ENCODE measurements around the gene ANP32A.
A peak's percentile ranks its signal among the peaks of the same experiment; 100 is the strongest.
"Not testable (repeated sequence)": the region's sequence is repeated elsewhere in the genome, so short reads cannot be mapped to it uniquely, and the experiment has no call there.

Gene ANP32A

DNA sequence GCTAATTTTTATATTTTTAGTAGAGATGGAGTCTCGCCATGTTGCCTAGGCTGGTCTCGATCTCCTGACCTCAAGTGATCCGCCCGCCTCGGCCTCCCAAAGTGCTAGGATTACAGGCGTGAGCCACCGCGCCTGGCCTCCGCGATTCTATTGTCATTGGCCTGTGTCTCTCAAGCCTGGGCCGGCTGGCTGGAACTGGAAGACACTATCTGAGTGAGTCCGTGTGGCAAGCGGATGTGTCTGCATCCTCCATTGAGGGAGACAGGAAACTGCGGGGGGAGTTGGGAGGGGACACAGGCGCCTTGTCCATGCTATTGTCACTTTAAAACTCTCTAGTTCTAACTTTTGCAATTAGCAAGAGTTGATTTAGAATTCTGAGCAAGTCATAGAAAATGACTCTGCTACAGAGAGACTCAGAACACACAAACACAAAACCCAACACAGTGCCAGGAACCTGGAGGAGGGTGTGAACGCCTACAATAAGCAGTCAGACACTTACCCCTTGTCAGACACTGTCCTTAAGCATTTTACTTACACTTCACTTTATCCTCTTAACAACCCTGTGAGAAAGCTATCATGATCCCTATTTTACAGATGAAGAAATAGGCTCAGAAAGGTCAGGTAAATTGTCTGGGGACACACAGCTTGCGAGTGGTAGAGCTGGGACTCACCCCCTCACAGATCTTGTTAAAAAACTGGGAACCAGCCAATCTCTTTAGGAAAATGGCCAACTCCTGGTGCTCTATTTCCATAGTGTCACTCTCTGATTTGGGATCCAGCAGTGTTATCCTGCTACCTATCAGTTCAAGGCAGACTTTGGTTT, 38.7 kb downstream of the ANP32A start:
- DNase-seq = no peak

DNA sequence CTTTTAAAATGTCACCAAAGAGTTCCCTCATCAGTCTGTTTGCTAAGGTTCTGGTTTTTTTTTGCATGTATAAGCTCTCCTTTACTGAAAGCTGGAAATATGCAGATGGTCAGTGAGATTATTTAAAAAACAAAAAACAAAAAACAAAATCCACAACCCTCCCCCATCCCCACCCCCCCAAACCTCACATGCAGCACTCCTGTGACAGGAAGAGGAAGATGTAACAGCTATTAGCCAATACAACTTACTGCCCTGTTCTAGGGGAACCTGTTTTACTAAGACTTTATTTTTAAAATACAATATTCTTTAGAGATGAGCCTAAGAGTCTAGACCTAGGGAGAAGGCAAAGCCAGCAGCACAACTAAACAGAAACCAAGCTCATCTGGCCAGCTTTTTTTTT, 39.5 kb downstream of the ANP32A start:
- no peak for DNase-seq

- no peak for DNase-seq
These were observed 41.8 kb downstream of the ANP32A start for GRCh38 chr15:68778876-68779275.

DNA sequence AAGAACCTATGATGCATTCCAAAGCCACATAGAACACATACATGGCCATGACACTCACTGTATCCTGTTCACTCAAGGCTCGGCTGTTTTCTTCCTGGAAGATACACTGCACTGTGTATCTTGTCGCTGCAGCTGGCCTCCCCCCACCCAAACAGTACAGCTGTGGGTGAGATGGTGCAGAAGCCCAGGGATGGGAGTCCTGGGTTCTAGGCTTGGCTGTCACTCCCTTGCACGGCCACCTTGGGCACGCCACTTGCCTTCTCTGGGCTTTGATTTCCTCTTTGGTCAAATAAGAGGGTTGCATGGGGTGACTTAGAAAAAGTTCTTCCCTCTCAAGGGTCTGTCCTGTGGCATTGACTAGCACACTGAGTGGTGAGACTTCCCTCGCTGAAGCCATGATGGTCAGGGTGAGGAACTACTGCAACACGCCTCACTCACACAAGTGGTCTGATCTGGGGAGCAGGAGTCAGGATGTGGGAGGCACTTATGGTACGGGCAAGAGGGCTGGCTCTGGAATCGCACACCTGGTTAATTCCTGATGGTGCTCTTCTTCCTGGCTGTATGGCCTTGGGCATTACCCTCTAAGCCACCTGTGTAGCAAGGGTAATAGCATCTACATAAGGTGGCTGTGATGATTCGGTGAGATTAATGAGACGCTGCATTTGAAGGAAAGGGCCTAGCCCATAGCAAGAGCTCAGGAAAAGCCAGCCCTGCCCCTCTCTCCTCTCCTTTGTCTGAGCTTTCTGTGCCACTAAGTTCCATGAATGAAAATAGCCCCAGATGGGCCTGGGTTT, 44.0 kb downstream of the ANP32A start:
- no peak for DNase-seq

DNA sequence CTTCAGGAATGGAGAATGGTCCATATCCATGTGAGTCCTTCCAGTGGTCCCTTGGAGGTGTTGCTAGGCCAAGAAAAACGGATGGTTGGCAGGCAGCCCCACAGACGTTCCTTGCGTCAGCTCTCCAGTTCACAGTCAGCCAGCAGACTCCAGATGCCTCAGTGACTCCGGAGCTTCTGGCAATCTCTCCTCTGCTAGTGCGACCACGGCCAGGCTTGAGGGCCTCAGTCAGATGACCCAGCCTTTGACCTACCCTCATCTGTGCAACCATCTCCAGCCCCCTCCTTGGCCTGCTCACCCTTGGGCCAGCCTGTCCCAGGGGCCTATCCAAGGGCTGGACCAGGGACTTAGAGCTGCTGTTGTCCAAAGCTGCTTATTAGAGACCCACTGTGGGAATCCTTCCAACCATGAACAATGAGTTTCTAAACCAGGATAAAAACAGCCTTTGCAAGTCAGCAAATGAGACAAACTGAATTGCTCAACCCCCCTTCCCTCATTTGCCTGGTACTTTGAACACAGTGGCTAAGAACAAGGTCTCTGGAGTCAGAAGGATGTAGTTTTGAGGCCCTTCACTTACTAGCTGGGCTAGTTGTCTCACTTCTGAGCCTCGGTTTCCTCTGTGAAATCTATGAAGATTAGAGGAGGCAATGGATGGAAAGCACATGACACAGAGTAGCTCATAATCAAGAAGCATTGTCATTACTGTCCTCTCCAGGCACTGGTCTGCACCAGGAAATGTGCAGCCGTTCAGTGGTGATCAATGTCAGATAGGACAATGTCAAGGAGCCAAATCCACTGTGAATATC, 44.8 kb downstream of the ANP32A start:
- no peak for DNase-seq

- no peak for DNase-seq
These were observed 45.5 kb downstream of the ANP32A start for GRCh38 chr15:68775236-68775577.

DNA sequence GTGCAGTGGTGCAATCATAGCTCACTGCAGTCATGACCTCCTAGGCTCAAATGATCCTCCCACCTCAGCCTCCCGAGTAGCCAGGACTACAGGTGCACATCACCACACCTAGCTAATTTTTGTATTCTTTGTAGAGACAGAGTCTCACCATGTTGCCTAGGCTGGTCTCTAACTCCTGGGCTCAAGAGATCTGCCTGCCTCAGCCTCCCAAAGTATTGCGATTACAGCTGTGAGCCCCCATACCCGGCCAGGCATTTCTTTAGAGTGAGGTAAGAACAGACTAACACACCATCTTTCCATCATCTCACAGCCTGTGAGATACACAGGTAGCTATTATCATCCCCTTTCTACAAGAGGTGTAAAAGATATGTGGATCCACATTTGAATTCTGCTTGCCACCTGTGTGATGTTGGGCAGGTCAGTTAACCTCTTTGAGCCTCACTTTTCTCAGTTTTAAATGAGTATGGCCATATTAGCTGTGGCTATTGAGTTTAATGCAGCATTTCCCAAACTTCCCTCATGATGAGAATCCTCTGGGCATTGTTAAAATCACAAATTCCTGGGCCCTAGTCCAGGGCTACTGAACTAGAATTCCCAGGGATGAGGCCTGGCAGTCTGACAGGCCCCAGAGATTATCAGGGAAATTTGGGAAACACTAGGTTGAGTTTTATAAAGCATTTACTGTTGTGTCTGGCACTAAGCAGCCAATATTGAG, 46.0 kb downstream of the ANP32A start:
- DNase-seq = no peak

DNA sequence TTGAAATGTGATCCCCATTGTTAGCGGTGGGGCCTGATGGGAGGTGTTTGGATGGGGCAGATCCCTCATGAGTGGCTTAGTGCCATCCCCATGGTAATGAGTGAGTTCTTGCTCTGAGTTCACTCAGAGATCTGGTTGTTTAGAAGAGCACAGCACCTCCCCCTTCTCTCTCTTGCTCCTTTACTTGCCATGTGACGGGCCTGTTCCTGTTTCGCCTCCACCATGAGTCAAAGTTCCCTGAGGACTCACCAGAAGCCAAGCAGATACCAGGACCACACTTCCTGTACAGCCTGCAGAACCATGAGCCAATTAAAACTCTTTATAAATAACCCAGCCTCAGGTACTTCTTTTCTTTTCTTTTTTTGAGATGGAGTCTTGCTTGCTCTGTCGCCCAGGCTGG, 46.6 kb downstream of the ANP32A start:
- DNase-seq = no peak

- no peak for DNase-seq
These were observed 47.7 kb downstream of the ANP32A start for GRCh38 chr15:68773036-68773435.

DNA sequence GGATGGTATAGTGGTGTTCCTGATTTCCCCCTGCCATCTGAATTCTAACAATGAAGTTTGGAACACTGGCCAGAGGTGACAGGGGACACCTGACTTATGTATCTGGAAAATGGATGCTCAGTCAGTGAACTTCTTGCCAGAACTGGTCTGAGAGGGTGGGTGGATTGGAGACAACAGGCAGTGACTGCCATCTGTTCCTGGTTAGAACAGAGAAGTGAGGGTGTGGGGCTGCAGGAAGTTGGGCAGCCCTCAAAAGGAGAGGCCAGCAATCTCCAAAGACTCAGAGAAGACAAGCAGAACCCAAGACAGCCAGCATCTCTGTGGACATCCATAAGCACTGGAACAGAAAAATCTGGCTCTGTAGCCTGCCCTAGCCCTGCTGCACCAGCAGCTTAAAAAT, 50.5 kb downstream of the ANP32A start:
- no peak for DNase-seq

GRCh38 chr15:68769702-68770101, 51.0 kb downstream of the ANP32A start:
- no peak for DNase-seq

- no peak for DNase-seq
These were observed 52.4 kb downstream of the ANP32A start for GRCh38 chr15:68768321-68768720.

- DNase-seq = no peak
These were observed 52.9 kb downstream of the ANP32A start for GRCh38 chr15:68767833-68768232.

GRCh38 chr15:68765602-68766368, 54.9 kb downstream of the ANP32A start:
- DNase-seq = peak; percentile 20

- DNase-seq = no peak
These were observed 56.6 kb downstream of the ANP32A start for GRCh38 chr15:68764090-68764489.

- no peak for DNase-seq
These were observed 57.6 kb downstream of the ANP32A start for GRCh38 chr15:68763063-68763462.

- not testable (repeated sequence) for DNase-seq
These were observed 60.6 kb downstream of the ANP32A start for GRCh38 chr15:68759982-68760579.

DNA sequence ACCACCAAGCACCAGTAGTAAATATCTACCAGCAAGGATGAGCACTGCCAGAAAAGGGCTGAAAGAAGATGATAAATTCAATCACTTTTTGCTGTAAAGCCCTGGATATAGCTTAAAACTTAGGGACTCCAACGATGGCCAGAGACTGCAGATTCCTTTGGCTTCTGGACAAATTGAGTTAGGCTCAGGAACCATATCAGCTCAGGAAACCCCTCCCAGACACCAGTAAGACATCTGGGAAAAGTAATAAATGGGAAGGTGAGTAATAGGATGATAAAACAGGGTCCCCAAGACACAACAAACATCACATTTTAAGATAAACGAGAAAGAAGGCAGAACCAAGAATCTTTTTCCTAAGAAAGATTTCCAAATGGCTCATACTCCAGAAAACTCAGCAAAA, 65.0 kb downstream of the ANP32A start:
- DNase-seq = no peak

- no peak for DNase-seq
These were observed 69.1 kb downstream of the ANP32A start for GRCh38 chr15:68751622-68752021.

DNA sequence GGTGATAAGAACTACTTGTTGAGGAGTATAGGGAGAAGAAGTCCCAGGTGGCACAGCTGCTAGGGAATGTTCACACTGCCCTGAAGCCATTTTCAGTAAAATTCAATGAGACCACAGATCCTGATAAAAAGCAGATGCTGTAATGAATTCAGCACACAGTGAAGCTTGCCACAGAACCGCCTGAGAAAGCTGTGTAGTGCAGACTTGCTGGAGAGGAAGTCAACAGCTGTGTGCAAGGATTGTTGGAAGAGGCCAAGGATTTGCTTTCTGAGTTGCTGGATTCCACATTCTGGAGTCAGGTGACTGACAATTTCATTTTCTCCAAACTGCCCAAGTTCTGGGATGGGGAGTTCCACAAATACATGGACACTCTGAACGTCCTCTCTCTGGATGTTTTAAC, 70.9 kb downstream of the ANP32A start:
- DNase-seq = no peak

GRCh38 chr15:68749365-68749764, 71.3 kb downstream of the ANP32A start:
- no peak for DNase-seq

DNA sequence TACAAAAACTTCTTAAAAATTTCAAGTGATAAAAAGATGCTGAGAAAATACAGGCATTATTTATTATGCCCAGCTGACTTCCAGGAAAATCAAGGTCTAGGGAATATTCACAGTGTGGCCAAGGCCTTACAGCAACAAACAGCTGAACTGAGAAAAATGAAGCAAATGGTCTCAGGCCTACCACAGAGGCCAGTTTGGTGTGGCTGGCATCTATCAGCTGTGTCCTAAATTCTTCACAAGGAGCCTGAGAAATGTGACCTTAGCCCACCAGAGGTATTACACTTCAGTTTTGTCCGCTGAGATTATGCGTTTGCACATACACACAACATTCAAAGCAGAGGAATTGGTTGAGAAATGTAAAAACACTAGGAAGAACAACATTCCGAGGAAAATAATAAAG, 77.4 kb downstream of the ANP32A start:
- no peak for DNase-seq

Data from SHP77 treated with DMSO at 0.1 percent for 48 hours (cell line).